Loucy (cell line): ENCODE results near the gene MAP6.

Experiments used
- EZH2phosphoT487 ChIP-seq: fragments of 200-600 bp; IDR thresholded peaks from 2 replicates; pipeline ENCODE4 v1.6.1; 2018; ENCODE audit warnings: antibody characterized with exemption, mild to moderate bottlenecking, moderate library complexity, borderline replicate concordance
- TF ChIP-seq, protein P1 (sequence below): fragments of 200-600 bp; sonication (generic); conservative IDR thresholded peaks from 2 replicates; pipeline ENCODE4 v1.5.1; 2014; ENCODE audit warnings: mild to moderate bottlenecking, antibody characterized with exemption, low read length

DNA sequence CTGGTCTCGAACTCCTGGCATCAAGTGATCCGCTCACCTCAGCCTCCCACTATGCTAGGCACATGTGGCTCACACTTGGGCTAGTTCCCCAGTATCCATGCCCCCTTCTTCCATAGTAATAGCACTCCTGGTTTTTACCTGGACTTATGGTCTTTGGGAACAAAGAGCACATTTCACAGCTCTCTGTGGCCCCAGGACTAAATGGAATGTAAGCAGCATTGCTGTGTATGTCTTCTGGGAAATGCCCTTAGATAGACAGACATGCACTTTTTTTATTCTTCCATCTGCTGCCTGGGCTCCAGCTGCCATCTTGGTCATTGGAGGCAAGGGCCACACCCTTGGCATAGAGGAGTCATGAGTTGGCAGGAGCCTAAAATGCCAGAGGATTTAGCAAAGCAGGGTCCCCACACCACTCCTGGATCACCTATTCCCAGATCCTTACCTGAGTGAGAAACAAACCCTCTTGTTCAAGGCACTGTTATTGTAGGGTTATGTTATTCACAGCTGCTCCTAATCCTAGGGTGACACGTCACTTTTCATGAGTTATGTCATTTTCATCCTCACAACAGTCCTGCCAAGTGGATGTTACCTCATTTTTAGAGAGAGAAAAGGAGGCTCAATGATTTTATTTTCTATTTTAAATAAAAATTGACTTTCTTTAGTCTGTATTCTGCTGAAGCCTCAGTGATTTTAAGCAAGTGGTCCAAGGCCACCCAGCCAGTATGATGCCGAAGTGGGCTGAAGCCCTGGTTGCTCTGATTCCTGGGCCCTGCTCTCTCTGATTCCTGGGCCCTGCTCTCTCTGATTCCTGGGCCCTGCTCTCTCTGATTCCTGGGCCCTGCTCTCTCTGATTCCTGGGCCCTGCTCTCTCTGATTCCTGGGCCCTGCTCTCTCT lies 127.4 kb downstream of the MAP6 start:
- TF ChIP-seq, protein P1, sequence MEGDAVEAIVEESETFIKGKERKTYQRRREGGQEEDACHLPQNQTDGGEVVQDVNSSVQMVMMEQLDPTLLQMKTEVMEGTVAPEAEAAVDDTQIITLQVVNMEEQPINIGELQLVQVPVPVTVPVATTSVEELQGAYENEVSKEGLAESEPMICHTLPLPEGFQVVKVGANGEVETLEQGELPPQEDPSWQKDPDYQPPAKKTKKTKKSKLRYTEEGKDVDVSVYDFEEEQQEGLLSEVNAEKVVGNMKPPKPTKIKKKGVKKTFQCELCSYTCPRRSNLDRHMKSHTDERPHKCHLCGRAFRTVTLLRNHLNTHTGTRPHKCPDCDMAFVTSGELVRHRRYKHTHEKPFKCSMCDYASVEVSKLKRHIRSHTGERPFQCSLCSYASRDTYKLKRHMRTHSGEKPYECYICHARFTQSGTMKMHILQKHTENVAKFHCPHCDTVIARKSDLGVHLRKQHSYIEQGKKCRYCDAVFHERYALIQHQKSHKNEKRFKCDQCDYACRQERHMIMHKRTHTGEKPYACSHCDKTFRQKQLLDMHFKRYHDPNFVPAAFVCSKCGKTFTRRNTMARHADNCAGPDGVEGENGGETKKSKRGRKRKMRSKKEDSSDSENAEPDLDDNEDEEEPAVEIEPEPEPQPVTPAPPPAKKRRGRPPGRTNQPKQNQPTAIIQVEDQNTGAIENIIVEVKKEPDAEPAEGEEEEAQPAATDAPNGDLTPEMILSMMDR, result no peak
- no peak for TF ChIP-seq EZH2phosphoT487
